Testis (tissue), 2 donors: ENCODE measurements around the gene HIP1.

Experiments
- CTCF ChIP-seq, 3 experiments: fragments of 450-650 bp in 2 of 3; fragments of 200-600 bp in 1 of 3; sonication (generic) in 1 of 3; IDR thresholded peaks; one replicate each; pipeline ENCODE4 v1.5.1; 2016 to 2019; ENCODE audit warnings: antibody characterized with exemption in 3 of 3, mild to moderate bottlenecking in 2 of 3, moderate library complexity in 1 of 3
- POLR2A ChIP-seq: fragments of 450-650 bp; IDR thresholded peaks from one replicate; pipeline ENCODE4 v1.6.1; 2017; ENCODE audit warnings: antibody characterized with exemption, mild to moderate bottlenecking, moderate library complexity

DNA sequence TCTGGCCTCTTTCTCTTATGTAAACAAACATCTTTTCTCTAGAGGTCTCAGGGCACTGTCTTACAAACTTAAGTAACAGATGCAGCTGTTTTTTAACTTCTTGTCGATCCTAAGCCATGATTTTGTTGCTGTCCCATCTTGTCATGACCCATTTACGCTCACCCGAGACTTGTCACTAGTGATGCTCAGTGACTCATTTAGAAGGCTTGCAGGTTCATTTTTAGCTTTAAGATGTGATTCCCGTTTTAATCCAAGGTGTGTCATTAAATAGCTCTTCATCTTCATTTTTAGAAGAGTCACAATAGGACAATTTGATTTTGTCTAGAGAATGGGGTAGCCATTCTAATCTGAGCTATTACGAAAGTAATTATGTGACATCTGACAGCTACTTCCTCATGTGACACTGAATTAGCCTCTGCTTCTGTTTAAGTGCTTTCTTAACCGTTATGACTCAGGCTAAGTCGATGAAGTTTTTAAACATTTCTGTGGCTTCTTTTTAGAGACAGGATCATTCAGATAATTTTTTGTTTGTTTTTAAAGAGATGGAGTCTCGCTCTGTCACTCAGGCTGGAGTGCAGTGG lies 203.9 kb downstream of the HIP1 start:
- TF ChIP-seq CTCF (IDR thresholded peaks at IDR 0.05) (no peak), POLR2A (no peak)
